Activated CD4-positive, alpha-beta T cell treated with anti-CD3 and anti-CD28 coated beads, Interleukin-2, amount 50 U/mL, for 24 hours (primary cell): Measurements from ENCODE around the gene NT5DC4.
A peak's percentile ranks its signal among the peaks of the same experiment; 100 is the strongest.

Source experiments
- DNase-seq, 2 donors: peaks; one replicate each; pipeline ENCODE4 v3.0.0-alpha.2; 2020; ENCODE audit warnings: low read depth in 1 of 2, low spot score in 1 of 2

The NT5DC4 gene

GRCh38 chr2:112720785-112721184, at the start of gene NT5DC4:
Gene NT5DC4 (plus strand): TSS chr2:112721020. CDS start chr2:112721080, 60 bp downstream.
- DNase-seq: no peak

GRCh38 chr2:112671801-112672200, 49.0 kb upstream of the NT5DC4 start:
- no peak for DNase-seq

- DNase-seq: no peak
These were observed 47.8 kb upstream of the NT5DC4 start for GRCh38 chr2:112673008-112673407.

- no peak for DNase-seq
These were observed 46.6 kb upstream of the NT5DC4 start for GRCh38 chr2:112674229-112674628.

GRCh38 chr2:112679484-112679883, 41.3 kb upstream of the NT5DC4 start:
- no peak for DNase-seq

GRCh38 chr2:112680666-112681101, 40.1 kb upstream of the NT5DC4 start:
- DNase-seq: no peak

- DNase-seq: no peak
These were observed 38.7 kb upstream of the NT5DC4 start for GRCh38 chr2:112682101-112682500.

GRCh38 chr2:112683550-112684414, 37.0 kb upstream of the NT5DC4 start:
- DNase-seq: no peak

- DNase-seq: no peak
These were observed 36.4 kb upstream of the NT5DC4 start for GRCh38 chr2:112684415-112684775.

GRCh38 chr2:112685271-112685884, 35.4 kb upstream of the NT5DC4 start:
- no peak for DNase-seq

GRCh38 chr2:112686348-112687217, 34.2 kb upstream of the NT5DC4 start:
- no peak for DNase-seq

GRCh38 chr2:112687522-112687921, 33.3 kb upstream of the NT5DC4 start:
- DNase-seq: no peak

GRCh38 chr2:112688086-112688880, 32.5 kb upstream of the NT5DC4 start:
- no peak for DNase-seq

- DNase-seq: peak; percentile 8 to 50
These were observed 29.9 kb upstream of the NT5DC4 start for GRCh38 chr2:112690853-112691401.

GRCh38 chr2:112691881-112692281, 28.9 kb upstream of the NT5DC4 start:
- no peak for DNase-seq

GRCh38 chr2:112692495-112692911, 28.3 kb upstream of the NT5DC4 start:
- peak in 1 of 2 donors; percentile 37 for DNase-seq

- DNase-seq: peak in 1 of 2 donors; percentile 13
These were observed 27.9 kb upstream of the NT5DC4 start for GRCh38 chr2:112692918-112693317.

- DNase-seq: no peak
These were observed 27.2 kb upstream of the NT5DC4 start for GRCh38 chr2:112693596-112693995.

- DNase-seq: no peak
These were observed 26.6 kb upstream of the NT5DC4 start for GRCh38 chr2:112694182-112694581.

- DNase-seq: no peak
These were observed 21.8 kb upstream of the NT5DC4 start for GRCh38 chr2:112698834-112699515.
